A673 (cell line): ENCODE data around the gene GREB1L.

Experiments
- CTCF ChIP-seq: fragments of 300-800, 200-600 bp; sonication (generic); conservative IDR thresholded peaks from 2 replicates; pipeline ENCODE4 v1.5.1; 2017; ENCODE audit warnings: low read depth, mild to moderate bottlenecking, antibody characterized with exemption, low read length, moderate library complexity, mixed read lengths
- EZH2 ChIP-seq: fragments of 200-600 bp; sonication (generic); IDR thresholded peaks from 2 replicates; pipeline ENCODE4 v1.6.1; 2017; ENCODE audit warnings: borderline replicate concordance, low read depth, mild to moderate bottlenecking, mixed read lengths, antibody characterized with exemption, low read length; ENCODE audit not compliant: poor library complexity, severe bottlenecking

GRCh38 chr18:21402272-21402671 is 160.2 kb downstream of the GREB1L start:
- TF ChIP-seq CTCF: no peak
- no peak for TF ChIP-seq EZH2
